Liver (tissue), 3 donors: Measurements from ENCODE around the gene RYR2.

Experiments
- RXRA ChIP-seq, 2 donors: IDR thresholded peaks; 2 replicates each; pipeline ENCODE4 v1.6.1; 2017 to 2018; ENCODE audit warnings: antibody characterized with exemption in 2 of 2, mild to moderate bottlenecking in 1 of 2
- YY1 ChIP-seq: IDR thresholded peaks from 2 replicates; pipeline ENCODE4 v1.6.1; 2016; ENCODE audit warnings: antibody characterized with exemption, mild to moderate bottlenecking
- TF ChIP-seq, protein P1 (sequence below): IDR thresholded peaks from 2 replicates; pipeline ENCODE4 v1.6.1; 2016; ENCODE audit warnings: antibody characterized with exemption
- TF ChIP-seq, protein P2 (sequence below): IDR thresholded peaks from 2 replicates; pipeline ENCODE4 v1.6.1; 2016; ENCODE audit warnings: antibody characterized with exemption, mild to moderate bottlenecking
- TF ChIP-seq, protein P3 (sequence below): fragments of 150-350 bp; IDR thresholded peaks from 2 replicates; pipeline ENCODE4 v1.5.1; 2017; ENCODE audit warnings: improper control_type of control experiment, low read depth, low read length; ENCODE audit not compliant: missing input control
- donor health status: healthy.
- donor health status: healthy.

DNA sequence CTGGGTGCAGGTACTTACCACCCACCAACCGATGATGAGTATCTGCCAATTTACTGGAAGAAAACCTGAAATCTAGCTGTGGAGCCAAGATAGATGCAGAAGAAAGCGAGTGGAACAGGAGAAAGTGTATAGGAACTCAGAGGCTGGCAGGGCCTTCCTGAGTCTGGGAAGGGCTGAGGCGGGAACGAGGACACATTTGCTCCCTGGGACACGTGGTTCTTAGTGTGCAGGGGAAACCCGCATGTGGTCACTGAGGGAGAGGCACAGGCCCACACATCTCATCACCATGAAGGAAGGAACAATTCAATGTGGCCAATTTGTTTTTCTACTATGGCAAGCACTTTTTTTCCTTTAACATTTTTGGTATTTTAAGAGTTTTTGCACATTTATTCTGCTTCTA, 8.2 kb downstream of the RYR2 start:
- TF ChIP-seq RXRA (IDR thresholded peaks at IDR 0.05) (no peak), YY1 (no peak)
- TF ChIP-seq, protein P1, sequence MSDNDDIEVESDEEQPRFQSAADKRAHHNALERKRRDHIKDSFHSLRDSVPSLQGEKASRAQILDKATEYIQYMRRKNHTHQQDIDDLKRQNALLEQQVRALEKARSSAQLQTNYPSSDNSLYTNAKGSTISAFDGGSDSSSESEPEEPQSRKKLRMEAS: no peak
- TF ChIP-seq, protein P2, sequence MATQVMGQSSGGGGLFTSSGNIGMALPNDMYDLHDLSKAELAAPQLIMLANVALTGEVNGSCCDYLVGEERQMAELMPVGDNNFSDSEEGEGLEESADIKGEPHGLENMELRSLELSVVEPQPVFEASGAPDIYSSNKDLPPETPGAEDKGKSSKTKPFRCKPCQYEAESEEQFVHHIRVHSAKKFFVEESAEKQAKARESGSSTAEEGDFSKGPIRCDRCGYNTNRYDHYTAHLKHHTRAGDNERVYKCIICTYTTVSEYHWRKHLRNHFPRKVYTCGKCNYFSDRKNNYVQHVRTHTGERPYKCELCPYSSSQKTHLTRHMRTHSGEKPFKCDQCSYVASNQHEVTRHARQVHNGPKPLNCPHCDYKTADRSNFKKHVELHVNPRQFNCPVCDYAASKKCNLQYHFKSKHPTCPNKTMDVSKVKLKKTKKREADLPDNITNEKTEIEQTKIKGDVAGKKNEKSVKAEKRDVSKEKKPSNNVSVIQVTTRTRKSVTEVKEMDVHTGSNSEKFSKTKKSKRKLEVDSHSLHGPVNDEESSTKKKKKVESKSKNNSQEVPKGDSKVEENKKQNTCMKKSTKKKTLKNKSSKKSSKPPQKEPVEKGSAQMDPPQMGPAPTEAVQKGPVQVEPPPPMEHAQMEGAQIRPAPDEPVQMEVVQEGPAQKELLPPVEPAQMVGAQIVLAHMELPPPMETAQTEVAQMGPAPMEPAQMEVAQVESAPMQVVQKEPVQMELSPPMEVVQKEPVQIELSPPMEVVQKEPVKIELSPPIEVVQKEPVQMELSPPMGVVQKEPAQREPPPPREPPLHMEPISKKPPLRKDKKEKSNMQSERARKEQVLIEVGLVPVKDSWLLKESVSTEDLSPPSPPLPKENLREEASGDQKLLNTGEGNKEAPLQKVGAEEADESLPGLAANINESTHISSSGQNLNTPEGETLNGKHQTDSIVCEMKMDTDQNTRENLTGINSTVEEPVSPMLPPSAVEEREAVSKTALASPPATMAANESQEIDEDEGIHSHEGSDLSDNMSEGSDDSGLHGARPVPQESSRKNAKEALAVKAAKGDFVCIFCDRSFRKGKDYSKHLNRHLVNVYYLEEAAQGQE: no peak
- TF ChIP-seq, protein P3, sequence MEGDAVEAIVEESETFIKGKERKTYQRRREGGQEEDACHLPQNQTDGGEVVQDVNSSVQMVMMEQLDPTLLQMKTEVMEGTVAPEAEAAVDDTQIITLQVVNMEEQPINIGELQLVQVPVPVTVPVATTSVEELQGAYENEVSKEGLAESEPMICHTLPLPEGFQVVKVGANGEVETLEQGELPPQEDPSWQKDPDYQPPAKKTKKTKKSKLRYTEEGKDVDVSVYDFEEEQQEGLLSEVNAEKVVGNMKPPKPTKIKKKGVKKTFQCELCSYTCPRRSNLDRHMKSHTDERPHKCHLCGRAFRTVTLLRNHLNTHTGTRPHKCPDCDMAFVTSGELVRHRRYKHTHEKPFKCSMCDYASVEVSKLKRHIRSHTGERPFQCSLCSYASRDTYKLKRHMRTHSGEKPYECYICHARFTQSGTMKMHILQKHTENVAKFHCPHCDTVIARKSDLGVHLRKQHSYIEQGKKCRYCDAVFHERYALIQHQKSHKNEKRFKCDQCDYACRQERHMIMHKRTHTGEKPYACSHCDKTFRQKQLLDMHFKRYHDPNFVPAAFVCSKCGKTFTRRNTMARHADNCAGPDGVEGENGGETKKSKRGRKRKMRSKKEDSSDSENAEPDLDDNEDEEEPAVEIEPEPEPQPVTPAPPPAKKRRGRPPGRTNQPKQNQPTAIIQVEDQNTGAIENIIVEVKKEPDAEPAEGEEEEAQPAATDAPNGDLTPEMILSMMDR: no peak
